Panc1 (cell line): ENCODE results near the gene CELSR2. TPM values are rescaled to one million over a fixed set of nuclear protein-coding genes. Genes with fewer than 3 reads are reported as not detected.

Experiments used
- ATAC-seq: fragments of 200-7000 bp; cut with Tn5 transposase; 2 replicates; pipeline ENCODE4 v1.9.1; 2020; ENCODE audit warnings: mild to moderate bottlenecking, moderate library complexity
- BruUV-seq: library from RNA; stranded (reverse); fragments of 400-500 nt; replicated peaks from 2 replicates; lab custom pipeline; 2021; lab: Mats Ljungman, UMichigan
- CTCF ChIA-PET: fragments of 300-600 bp; sonication (Branson Sonifier 250); formaldehyde crosslinking; loops from one replicate; lab custom pipeline; 2022; ENCODE audit warnings: antibody characterized with exemption; lab: Charles Lee
- POLR2A ChIA-PET: fragments of 300-600 bp; sonication (Branson Sonifier 250); formaldehyde crosslinking; loops from one replicate; lab custom pipeline; 2022; ENCODE audit warnings: antibody characterized with exemption; lab: Charles Lee
- DNase-seq: peaks from one replicate; pipeline ENCODE4 v3.0.0-alpha.2; 2010; ENCODE audit warnings: low read depth, low spot score
- H3K27ac ChIP-seq: 2 replicates; pipeline ENCODE4 v1.5.1; 2011; ENCODE audit warnings: mild to moderate bottlenecking, low read length, inconsistent platforms
- H3K27me3 ChIP-seq: fragments of 200-500 bp; sonication (Bioruptor generic); 2 replicates; pipeline ENCODE4 v1.6.0; 2014; ENCODE audit warnings: low read length, inconsistent platforms; ENCODE audit not compliant: control insufficient read depth, insufficient read depth
- H3K36me3 ChIP-seq: fragments of 200-500 bp; sonication (Bioruptor generic); 2 replicates; pipeline ENCODE4 v1.5.1; 2014; ENCODE audit warnings: inconsistent platforms, mild to moderate bottlenecking, low read length, moderate library complexity; ENCODE audit not compliant: control insufficient read depth, insufficient read depth
- H3K4me1 ChIP-seq: 2 replicates; pipeline ENCODE4 v1.5.1; 2011; ENCODE audit warnings: inconsistent platforms, mild to moderate bottlenecking, low read length, moderate library complexity; ENCODE audit not compliant: control insufficient read depth, insufficient read depth
- H3K4me3 ChIP-seq, 2 experiments: 2 replicates each; pipeline ENCODE4 v1.5.1; 2011 to 2012; ENCODE audit warnings: low read depth in 2 of 2, low read length in 2 of 2, mild to moderate bottlenecking in 2 of 2, inconsistent platforms in 1 of 2, moderate library complexity in 1 of 2
- H3K9me3 ChIP-seq: fragments of 200-500 bp; sonication (Bioruptor generic); 2 replicates; pipeline ENCODE4 v1.5.1; 2014; ENCODE audit warnings: low read depth, mild to moderate bottlenecking, inconsistent platforms, low read length, moderate library complexity; ENCODE audit not compliant: control insufficient read depth, insufficient read depth
- CTCF ChIP-seq: fragments of 450-650 bp; IDR thresholded peaks from 2 replicates; pipeline ENCODE4 v1.5.1; 2017; ENCODE audit warnings: mild to moderate bottlenecking
- POLR2AphosphoS5 ChIP-seq: IDR thresholded peaks from 2 replicates; pipeline ENCODE4 v1.6.1; 2012; ENCODE audit warnings: mild to moderate bottlenecking, low read depth, low read length, moderate library complexity
- REST ChIP-seq, 2 experiments: IDR thresholded peaks; 2 replicates each; pipeline ENCODE4 v1.6.1; 2011 to 2012; ENCODE audit warnings: low read depth in 2 of 2, control low read depth in 1 of 2, low read length in 1 of 2, mild to moderate bottlenecking in 1 of 2, moderate library complexity in 1 of 2; ENCODE audit not compliant: insufficient read depth in 1 of 2
- SIN3A ChIP-seq: IDR thresholded peaks from 2 replicates; pipeline ENCODE4 v1.6.1; 2012; ENCODE audit warnings: low read depth, mild to moderate bottlenecking, low read length, moderate library complexity, borderline replicate concordance; ENCODE audit not compliant: insufficient read depth
- TCF7L2 ChIP-seq: IDR thresholded peaks from 2 replicates; pipeline ENCODE4 v1.6.1; 2011; ENCODE audit warnings: mild to moderate bottlenecking, low read depth, low read length, inconsistent platforms
- in situ Hi-C: cut with HindIII; loops from 2 replicates; pipeline ENCODE4 v1.10.0; 2016; ENCODE audit warnings: low sequenced_read_pairs, low pct_unique_long_range_greater_than_20kb
- intact Hi-C: fragments of 100-400 bp; cut with micrococcal nuclease; formaldehyde crosslinking; loops from one replicate; pipeline ENCODE4 v1.10.0; 2022; ENCODE audit not compliant: unreplicated experiment
- total RNA-seq: library from RNA; stranded (reverse); gene quantifications from one replicate; pipeline ENCODE4 v1.2.1, GENCODE V29; 2021; ENCODE audit not compliant: unreplicated experiment

Gene CELSR2
- total RNA-seq, 1 experiment from 2014 or later = 4.1 TPM

DNA sequence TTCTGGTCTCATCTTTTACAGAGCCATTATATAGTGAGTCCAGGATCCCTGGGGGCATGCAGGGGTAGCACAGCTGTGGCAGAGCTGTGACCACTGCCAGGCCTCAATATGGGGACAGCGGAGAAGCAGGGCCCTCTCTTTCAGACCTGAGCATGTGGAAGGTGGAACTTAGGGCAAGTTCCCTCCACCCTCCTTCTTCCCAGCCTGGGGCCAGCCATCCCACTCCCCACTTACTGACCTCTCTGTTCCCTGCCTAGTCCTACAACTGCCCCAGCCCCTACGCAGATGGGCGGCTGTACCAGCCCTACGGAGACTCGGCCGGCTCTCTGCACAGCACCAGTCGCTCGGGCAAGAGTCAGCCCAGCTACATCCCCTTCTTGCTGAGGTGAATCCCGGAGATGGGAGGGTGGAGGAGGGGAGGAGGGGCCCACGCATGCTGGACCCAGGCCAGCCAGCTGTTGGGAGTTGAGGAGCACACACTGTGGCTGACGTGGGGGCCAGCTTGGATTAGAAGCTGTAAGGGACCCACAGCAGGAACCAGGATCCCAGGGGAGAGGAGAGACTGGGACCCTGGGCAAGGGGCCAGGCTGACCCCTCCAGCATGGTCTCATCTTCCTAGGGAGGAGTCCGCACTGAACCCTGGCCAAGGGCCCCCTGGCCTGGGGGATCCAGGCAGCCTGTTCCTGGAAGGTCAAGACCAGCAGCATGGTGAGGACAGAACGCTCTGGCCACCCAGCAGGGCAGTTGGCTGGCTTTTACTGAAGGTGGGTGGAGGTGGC, 22.9 kb downstream of the CELSR2 start:
- Histone ChIP-seq H3K9me3 (no peaks in the 10 kb centered on the region), H3K36me3 (no peaks in the 10 kb centered on the region), H3K27ac (no peak overlapping the region), H3K27me3 (no peaks in the 10 kb centered on the region), H3K4me1 (peaks cover 22% of the 10 kb centered on the region), H3K4me3 (no peak overlapping the region)
- CTCF ChIA-PET = no interaction called here
- in situ Hi-C loops (no loop called here), intact Hi-C loops (no loop called here)
- no TSS peak for BruUV-seq
- ATAC-seq = no peak
- TF ChIP-seq CTCF (no peak), REST (IDR thresholded peaks at IDR 0.05; ENCODE audit: insufficient read depth in 1 of 2, low read depth in 2 of 2, low read length in 1 of 2) (no peak), POLR2AphosphoS5 (no peak), SIN3A (no peak), TCF7L2 (no peak)
- no peak for DNase-seq
- POLR2A ChIA-PET = no interaction called here

DNA sequence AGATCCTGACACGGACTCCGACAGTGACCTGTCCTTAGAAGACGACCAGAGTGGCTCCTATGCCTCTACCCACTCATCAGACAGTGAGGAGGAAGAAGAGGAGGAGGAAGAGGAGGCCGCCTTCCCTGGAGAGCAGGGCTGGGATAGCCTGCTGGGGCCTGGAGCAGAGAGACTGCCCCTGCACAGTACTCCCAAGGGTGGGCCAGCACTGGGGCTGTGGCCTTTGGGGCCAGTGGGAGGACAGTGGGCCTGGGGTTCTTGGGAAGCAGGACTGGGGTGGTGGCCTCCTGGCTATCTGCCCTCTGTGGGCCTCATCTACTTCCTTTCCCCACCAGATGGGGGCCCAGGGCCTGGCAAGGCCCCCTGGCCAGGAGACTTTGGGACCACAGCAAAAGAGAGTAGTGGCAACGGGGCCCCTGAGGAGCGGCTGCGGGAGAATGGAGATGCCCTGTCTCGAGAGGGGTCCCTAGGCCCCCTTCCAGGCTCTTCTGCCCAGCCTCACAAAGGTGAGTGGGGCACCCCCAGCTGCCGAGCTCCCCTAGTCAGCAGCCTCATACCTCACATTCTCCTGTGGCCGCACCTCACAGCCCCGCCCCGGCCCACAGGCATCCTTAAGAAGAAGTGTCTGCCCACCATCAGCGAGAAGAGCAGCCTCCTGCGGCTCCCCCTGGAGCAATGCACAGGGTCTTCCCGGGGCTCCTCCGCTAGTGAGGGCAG, 23.6 kb downstream of the CELSR2 start:
- DNase-seq (no peak), ATAC-seq (no peak)
- no TSS peak for BruUV-seq
- no peaks in the 10 kb centered on the region for H3K9me3 ChIP-seq
- POLR2A ChIA-PET = no interaction called here
- no peaks in the 10 kb centered on the region for H3K36me3 ChIP-seq
- TF ChIP-seq POLR2AphosphoS5 (no peak), TCF7L2 (no peak), CTCF (no peak), SIN3A (no peak), REST (IDR thresholded peaks at IDR 0.05; ENCODE audit: insufficient read depth in 1 of 2, low read depth in 2 of 2, low read length in 1 of 2) (no peak)
- peaks cover 22% of the 10 kb centered on the region for H3K4me1 ChIP-seq
- CTCF ChIA-PET = no interaction called here
- no peaks in the 10 kb centered on the region for H3K27me3 ChIP-seq
- in situ Hi-C loops = no loop called here
- intact Hi-C loops = no loop called here
- H3K27ac ChIP-seq = no peak overlapping the region
- H3K4me3 ChIP-seq = no peak overlapping the region
